ENCODE results near the gene RFX3. TPM values are rescaled to one million over a fixed set of nuclear protein-coding genes. Genes with fewer than 3 reads are reported as not detected.

RFX3 gene
- total RNA-seq, 1 experiment from 2014 or later: 9.9 TPM

- TF ChIP-seq, protein P1, sequence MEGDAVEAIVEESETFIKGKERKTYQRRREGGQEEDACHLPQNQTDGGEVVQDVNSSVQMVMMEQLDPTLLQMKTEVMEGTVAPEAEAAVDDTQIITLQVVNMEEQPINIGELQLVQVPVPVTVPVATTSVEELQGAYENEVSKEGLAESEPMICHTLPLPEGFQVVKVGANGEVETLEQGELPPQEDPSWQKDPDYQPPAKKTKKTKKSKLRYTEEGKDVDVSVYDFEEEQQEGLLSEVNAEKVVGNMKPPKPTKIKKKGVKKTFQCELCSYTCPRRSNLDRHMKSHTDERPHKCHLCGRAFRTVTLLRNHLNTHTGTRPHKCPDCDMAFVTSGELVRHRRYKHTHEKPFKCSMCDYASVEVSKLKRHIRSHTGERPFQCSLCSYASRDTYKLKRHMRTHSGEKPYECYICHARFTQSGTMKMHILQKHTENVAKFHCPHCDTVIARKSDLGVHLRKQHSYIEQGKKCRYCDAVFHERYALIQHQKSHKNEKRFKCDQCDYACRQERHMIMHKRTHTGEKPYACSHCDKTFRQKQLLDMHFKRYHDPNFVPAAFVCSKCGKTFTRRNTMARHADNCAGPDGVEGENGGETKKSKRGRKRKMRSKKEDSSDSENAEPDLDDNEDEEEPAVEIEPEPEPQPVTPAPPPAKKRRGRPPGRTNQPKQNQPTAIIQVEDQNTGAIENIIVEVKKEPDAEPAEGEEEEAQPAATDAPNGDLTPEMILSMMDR (conservative IDR thresholded peaks at IDR 0.05): no peak
Observed at GRCh38 chr9:3457175-3457574, 68.6 kb downstream of the RFX3 start.

More at GRCh38 chr9:3457175-3457574, 68.6 kb downstream of the RFX3 start:
- Histone ChIP-seq H3T11ph (ENCODE audit: low read length) (no peak overlapping the region), H2AFZ (ENCODE audit: low read length) (no peak overlapping the region), H4K91ac (ENCODE audit: insufficient read length, low read depth, low read length) (no peak overlapping the region), H3K23me2 (ENCODE audit: insufficient read length, low read depth, low read length, poor library complexity, severe bottlenecking) (no peaks in the 10 kb centered on the region), H2BK120ac (ENCODE audit: low read depth, low read length, poor library complexity, severe bottlenecking) (no peak overlapping the region), H3K4me2 (ENCODE audit: insufficient read depth, insufficient read length, low read length) (no peak overlapping the region), H3K9me3 (ENCODE audit: control insufficient read depth, low read depth, low read length) (no peaks in the 10 kb centered on the region), H3K4ac (ENCODE audit: low read depth, low read length) (no peak overlapping the region), H2BK15ac (ENCODE audit: low read depth, low read length) (no peak overlapping the region), H3K14ac (ENCODE audit: insufficient read depth, low read length) (no peak overlapping the region), H2AK5ac (ENCODE audit: insufficient read length, low read length) (no peak overlapping the region), H2BK5ac (ENCODE audit: insufficient read length, low read length) (no peak overlapping the region), H2BK12ac (ENCODE audit: insufficient read length, low read depth, low read length) (no peak overlapping the region), H3K79me1 (ENCODE audit: insufficient read depth, low read depth, low read length, poor library complexity, severe bottlenecking) (no peaks in the 10 kb centered on the region), H3K9ac (ENCODE audit: extremely low read depth, insufficient read length, low read length) (no peak overlapping the region), H3K56ac (ENCODE audit: insufficient read length, low read depth, low read length) (no peak overlapping the region), H4K5ac (ENCODE audit: insufficient read length, low read depth, low read length) (no peak overlapping the region), H4K8ac (replicated peaks; ENCODE audit: insufficient read length, low read depth, low read length) (no peak overlapping the region), H3K23ac (ENCODE audit: insufficient read length, low read depth, low read length) (no peak overlapping the region), H3K18ac (ENCODE audit: insufficient read length, low read depth, low read length) (no peak overlapping the region), H3K27ac (ENCODE audit: insufficient read length, low read depth, low read length) (no peak overlapping the region), H3K79me2 (ENCODE audit: insufficient read depth, low read length) (no peaks in the 10 kb centered on the region), H3K4me1 (ENCODE audit: insufficient read depth, low read length) (no peaks in the 10 kb centered on the region; the same call in 1 of the 2 replicates), H3K27me3 (ENCODE audit: insufficient read depth, low read length) (no peaks in the 10 kb centered on the region), H4K20me1 (ENCODE audit: control insufficient read depth, insufficient read depth, insufficient read length) (no peaks in the 10 kb centered on the region), H2BK20ac (ENCODE audit: low read depth, low read length, poor library complexity, severe bottlenecking) (no peak overlapping the region)
- H3K9me3 Mint-ChIP-seq: no peaks in the 10 kb centered on the region
- no peaks in the 10 kb centered on the region for H3K36me3 Mint-ChIP-seq (ENCODE audit: insufficient read depth in 1 of 3, low read depth in 3 of 3)
- H3K4me1 Mint-ChIP-seq: peaks cover 6% of the 10 kb centered on the region in 2 experiments; a peak in 3 of 4 replicates
- H3K4me3 Mint-ChIP-seq: no peak overlapping the region
- H3K27me3 Mint-ChIP-seq (ENCODE audit: low read depth): no peaks in the 10 kb centered on the region
- no peak for DNase-seq
- H3K27ac Mint-ChIP-seq: no peak overlapping the region

All from H9 (cell line).